Gastrocnemius medialis (tissue), 4 donors: ENCODE results near the gene TENM3. TPM values are rescaled to one million over a fixed set of nuclear protein-coding genes. Genes with fewer than 3 reads are reported as not detected.

Experiments used
- ATAC-seq, 2 donors: fragments of 150-250 bp; one replicate each; pipeline ENCODE4 v1.9.1; 2016
- DNase-seq, 2 donors: peaks; one replicate each; pipeline ENCODE4 v3.0.0-alpha.2; 2019
- H3K27ac ChIP-seq, 4 donors: fragments of 200-600 bp; sonication (generic); 1 replicate in 1 of 4; 2 replicates in 3 of 4; pipeline ENCODE4 v1.5.1; 2016 to 2018; ENCODE audit warnings: mild to moderate bottlenecking in 2 of 4, moderate library complexity in 1 of 4
- H3K27me3 ChIP-seq, 3 donors: fragments of 200-600 bp; sonication (generic) in 2 of 3; 1 replicate in 1 of 3; 2 replicates in 2 of 3; pipeline versions ENCODE4 v1.5.1 to v1.6.0; 2016 to 2019; ENCODE audit warnings: mild to moderate bottlenecking in 1 of 3, moderate library complexity in 1 of 3
- H3K36me3 ChIP-seq, 2 donors: fragments of 200-600 bp; sonication (generic) in 1 of 2; one replicate each; pipeline ENCODE4 v1.5.1; 2017 to 2018
- H3K4me1 ChIP-seq, 2 donors: fragments of 200-600 bp; sonication (generic) in 1 of 2; one replicate each; pipeline ENCODE4 v1.5.1; 2016 to 2017; ENCODE audit warnings: mild to moderate bottlenecking in 2 of 2
- H3K4me3 ChIP-seq, 4 donors: fragments of 200-600 bp; sonication (generic) in 3 of 4; 1 replicate in 1 of 4; 2 replicates in 3 of 4; pipeline ENCODE4 v1.5.1; 2016 to 2019; ENCODE audit warnings: mild to moderate bottlenecking in 2 of 4
- H3K9me3 ChIP-seq, 3 donors: fragments of 200-600 bp; sonication (generic) in 2 of 3; 1 replicate in 1 of 3; 2 replicates in 2 of 3; pipeline ENCODE4 v1.5.1; 2016 to 2019
- CTCF ChIP-seq, 5 experiments: fragments of 450-650 bp in 3 of 5; fragments of 200-600 bp in 2 of 5; sonication (generic) in 2 of 5; IDR thresholded peaks in 4 of 5; conservative IDR thresholded peaks in 1 of 5; 1 replicate in 4 of 5; 2 replicates in 1 of 5; pipeline ENCODE4 v1.5.1; 2016 to 2019; ENCODE audit warnings: antibody characterized with exemption in 5 of 5, mild to moderate bottlenecking in 3 of 5, moderate library complexity in 3 of 5
- POLR2A ChIP-seq, 2 donors: fragments of 450-650 bp; IDR thresholded peaks; one replicate each; pipeline ENCODE4 v1.6.1; 2017; ENCODE audit warnings: antibody characterized with exemption in 2 of 2, mild to moderate bottlenecking in 2 of 2, moderate library complexity in 2 of 2
- in situ Hi-C, 4 donors: fragments of 200-750 bp; cut with MboI; loops; one replicate each; pipeline versions ENCODE4 v1.15.0 to v1.8.0; 2017; ENCODE audit warnings: low sequenced_read_pairs in 4 of 4
- intact Hi-C: fragments of 100-400 bp; cut with DNase I; formaldehyde crosslinking; loops from one replicate; pipeline ENCODE4 v1.15.1; 2023; ENCODE audit warnings: low total_unique reads
- total RNA-seq, 4 donors: library from RNA; depleted of rRNA; stranded (reverse); fragments of >200 nt; gene quantifications; one replicate each; pipeline versions ENCODE4 v1.1.0 to v1.2.3, GENCODE V29; 2016

The TENM3 gene
- total RNA-seq, 4 donors from 2014 or later: 8.3 to 16.2 (median 12.3) TPM

DNA sequence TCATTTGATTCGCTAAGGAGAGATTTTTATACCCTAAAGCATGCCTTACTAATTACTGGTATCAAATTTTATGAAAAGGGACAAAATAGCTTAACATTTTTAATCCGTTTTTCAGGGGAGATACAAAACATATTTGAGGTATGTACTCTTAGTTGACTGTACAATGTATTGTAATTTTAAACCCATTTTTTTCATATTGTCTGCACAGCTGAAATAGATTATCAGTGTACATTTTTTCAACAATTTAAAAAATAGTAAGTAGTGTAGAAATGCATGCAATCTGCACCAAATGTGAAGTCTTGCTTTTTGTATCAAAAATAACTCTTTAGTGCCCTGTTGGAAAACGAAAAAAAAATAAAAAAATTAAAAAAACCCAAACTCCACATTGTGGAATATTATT lies 82.2 kb downstream of the TENM3 start:
- intact Hi-C loops: no loop called here
- no peak overlapping the region for H3K4me3 ChIP-seq
- TF ChIP-seq CTCF (IDR thresholded peaks at IDR 0.05 in 4 of 5, conservative IDR thresholded peaks at IDR 0.05 in 1 of 5) (no peak), POLR2A (IDR thresholded peaks at IDR 0.05) (no peak)
- ATAC-seq: no peak
- H3K27me3 ChIP-seq: no peaks in the 10 kb centered on the region
- no peak overlapping the region for H3K27ac ChIP-seq
- DNase-seq: no peak
- H3K9me3 ChIP-seq: no peaks in the 10 kb centered on the region
- no peaks in the 10 kb centered on the region for H3K36me3 ChIP-seq
- H3K4me1 ChIP-seq: no peaks in the 10 kb centered on the region
- in situ Hi-C loops: no loop called here

- Histone ChIP-seq H3K27me3 (no peaks in the 10 kb centered on the region), H3K27ac (no peak overlapping the region), H3K4me3 (no peak overlapping the region), H3K9me3 (no peaks in the 10 kb centered on the region), H3K36me3 (no peaks in the 10 kb centered on the region), H3K4me1 (no peaks in the 10 kb centered on the region)
- intact Hi-C loops: no loop called here
- in situ Hi-C loops: no loop called here
- no peak for TF ChIP-seq POLR2A (IDR thresholded peaks at IDR 0.05)
- no peak for TF ChIP-seq CTCF (IDR thresholded peaks at IDR 0.05 in 4 of 5, conservative IDR thresholded peaks at IDR 0.05 in 1 of 5)
- DNase-seq (no peak), ATAC-seq (no peak)
Observed at GRCh38 chr4:182325848-182326255, 82.7 kb downstream of the TENM3 start.

GRCh38 chr4:182328505-182328904 lies 85.3 kb downstream of the TENM3 start:
- no peak overlapping the region for H3K4me3 ChIP-seq
- TF ChIP-seq CTCF (IDR thresholded peaks at IDR 0.05 in 4 of 5, conservative IDR thresholded peaks at IDR 0.05 in 1 of 5) (no peak), POLR2A (IDR thresholded peaks at IDR 0.05) (no peak)
- H3K36me3 ChIP-seq: no peaks in the 10 kb centered on the region
- DNase-seq (no peak), ATAC-seq (no peak)
- intact Hi-C loops (no loop called here), in situ Hi-C loops (no loop called here)
- H3K9me3 ChIP-seq: no peaks in the 10 kb centered on the region
- no peaks in the 10 kb centered on the region for H3K27me3 ChIP-seq
- no peak overlapping the region for H3K27ac ChIP-seq
- no peaks in the 10 kb centered on the region for H3K4me1 ChIP-seq

DNA sequence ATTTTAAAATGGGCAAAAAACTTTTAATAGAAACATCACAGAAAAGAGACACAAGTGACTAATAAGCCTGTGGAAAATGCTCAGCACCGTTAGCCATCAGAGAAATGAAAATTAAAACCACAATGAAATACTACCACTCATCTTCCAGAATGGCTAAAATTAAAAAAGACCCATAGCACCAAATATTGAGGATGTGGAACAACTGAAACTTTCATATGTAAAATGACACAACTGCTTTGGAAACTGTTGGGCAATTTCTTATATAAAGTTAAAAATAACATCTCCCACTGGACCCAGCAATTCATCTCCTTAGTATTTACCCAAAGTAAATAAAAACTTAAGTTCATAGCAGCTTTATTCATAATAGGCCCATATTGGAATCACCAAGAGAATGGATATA lies 94.2 kb downstream of the TENM3 start:
- DNase-seq: no peak
- Histone ChIP-seq H3K9me3 (no peaks in the 10 kb centered on the region), H3K4me1 (no peaks in the 10 kb centered on the region), H3K4me3 (no peak overlapping the region), H3K36me3 (no peaks in the 10 kb centered on the region), H3K27me3 (no peaks in the 10 kb centered on the region), H3K27ac (no peak overlapping the region)
- in situ Hi-C loops (no loop called here), intact Hi-C loops (no loop called here)
- no peak for ATAC-seq
- no peak for TF ChIP-seq POLR2A (IDR thresholded peaks at IDR 0.05)
- no peak for TF ChIP-seq CTCF (IDR thresholded peaks at IDR 0.05 in 4 of 5, conservative IDR thresholded peaks at IDR 0.05 in 1 of 5)

- ATAC-seq: no peak
Observed at GRCh38 chr4:182338063-182338462, 94.9 kb downstream of the TENM3 start.

More at GRCh38 chr4:182338063-182338462, 94.9 kb downstream of the TENM3 start:
- in situ Hi-C loops (no loop called here), intact Hi-C loops (no loop called here)
- no peaks in the 10 kb centered on the region for H3K4me1 ChIP-seq
- H3K27ac ChIP-seq: no peak overlapping the region
- H3K9me3 ChIP-seq: no peaks in the 10 kb centered on the region
- H3K27me3 ChIP-seq: no peaks in the 10 kb centered on the region
- DNase-seq: no peak
- H3K4me3 ChIP-seq: no peak overlapping the region
- no peaks in the 10 kb centered on the region for H3K36me3 ChIP-seq
- TF ChIP-seq POLR2A (IDR thresholded peaks at IDR 0.05): no peak
